Esophagus mucosa (tissue), 1 donor: ENCODE results near the gene CDHR2. TPM values are rescaled to one million over a fixed set of nuclear protein-coding genes. Genes with fewer than 3 reads are reported as not detected.

Experiments
- ATAC-seq: fragments of 200-7000 bp; cut with Tn5 transposase; one replicate; pipeline ENCODE4 v1.9.1; 2020
- total RNA-seq: library from RNA; stranded (reverse); gene quantifications from one replicate; pipeline ENCODE4 v1.2.4, GENCODE V29; 2023
- donor health status: DM: yes; HTN: yes; CAD: no.

CDHR2 gene
- total RNA-seq, 1 donor from 2014 or later, result not detected

- no peak for ATAC-seq
Measured at GRCh38 chr5:176644294-176644693, 95.2 kb downstream of the CDHR2 start.

- no peak for ATAC-seq
Measured at GRCh38 chr5:176644878-176645670, 95.9 kb downstream of the CDHR2 start.

Other genes with a start within 250 kb of the CDHR2 start
- gene KIAA1191, start 187.6 kb upstream of the CDHR2 start, total RNA-seq, result 58.8 TPM
- gene ARL10, start 183.9 kb upstream of the CDHR2 start, total RNA-seq, result 4.2 TPM
- gene NOP16, start 160.7 kb upstream of the CDHR2 start, total RNA-seq, result 39.5 TPM
- gene HIGD2A, start 160.6 kb upstream of the CDHR2 start, total RNA-seq, result 101 TPM
- gene CLTB, start 132.8 kb upstream of the CDHR2 start, total RNA-seq, result 266 TPM
- gene FAF2, start 101.0 kb upstream of the CDHR2 start, total RNA-seq, result 24.2 TPM
- gene RNF44, start 11.9 kb upstream of the CDHR2 start, total RNA-seq, result 22.0 TPM
- gene GPRIN1, start 60.8 kb downstream of the CDHR2 start, total RNA-seq, result 1.9 TPM
- not detected for gene SNCB, start 81.2 kb downstream of the CDHR2 start, total RNA-seq
- not detected for gene EIF4E1B, start 81.3 kb downstream of the CDHR2 start, total RNA-seq
- 24.0 TPM for gene TSPAN17, start 98.1 kb downstream of the CDHR2 start, total RNA-seq